Measurements from ENCODE around the gene PHACTR3. TPM values are rescaled to one million over a fixed set of nuclear protein-coding genes. Genes with fewer than 3 reads are reported as not detected.

Gene PHACTR3
- total RNA-seq, 1 experiment from 2014 or later = not detected

GRCh38 chr20:59561228-59561605 is 43.1 kb upstream of the PHACTR3 start:
- Mint-ChIP-seq H3K4me3 (no peak overlapping the region), H3K27me3 (ENCODE audit: low read depth) (peaks cover 13% of the 10 kb centered on the region), H3K36me3 (ENCODE audit: insufficient read depth in 1 of 3, low read depth in 3 of 3) (peaks cover 0 to 4% (median 0%) of the 10 kb centered on the region in 3 experiments; a peak in 2 of 7 replicates), H3K4me1 (peaks cover 3 to 4% of the 10 kb centered on the region in 2 experiments; a peak in 2 of 4 replicates), H3K9me3 (peaks cover 0 to 40% of the 10 kb centered on the region in 2 experiments; a peak in 3 of 5 replicates), H3K27ac (no peak overlapping the region)
- Histone ChIP-seq H2AFZ (ENCODE audit: low read length) (no peak overlapping the region), H4K8ac (replicated peaks; ENCODE audit: insufficient read length, low read depth, low read length) (no peak overlapping the region), H4K20me1 (ENCODE audit: control insufficient read depth, insufficient read depth, insufficient read length) (no peaks in the 10 kb centered on the region), H3K27ac (ENCODE audit: insufficient read length, low read depth, low read length) (no peak overlapping the region), H3K79me1 (ENCODE audit: insufficient read depth, low read depth, low read length, poor library complexity, severe bottlenecking) (no peaks in the 10 kb centered on the region), H2BK15ac (ENCODE audit: low read depth, low read length) (no peak overlapping the region), H2BK20ac (ENCODE audit: low read depth, low read length, poor library complexity, severe bottlenecking) (no peak overlapping the region), H2AK5ac (ENCODE audit: insufficient read length, low read length) (no peak overlapping the region), H3K23ac (ENCODE audit: insufficient read length, low read depth, low read length) (no peak overlapping the region), H3K4me1 (ENCODE audit: insufficient read depth, low read length) (no peaks in the 10 kb centered on the region), H3K14ac (ENCODE audit: insufficient read depth, low read length) (no peak overlapping the region), H3K79me2 (ENCODE audit: insufficient read depth, low read length) (no peaks in the 10 kb centered on the region), H3K18ac (ENCODE audit: insufficient read length, low read depth, low read length) (no peak overlapping the region), H4K5ac (ENCODE audit: insufficient read length, low read depth, low read length) (no peak overlapping the region), H2BK5ac (ENCODE audit: insufficient read length, low read length) (no peak overlapping the region), H3K23me2 (ENCODE audit: insufficient read length, low read depth, low read length, poor library complexity, severe bottlenecking) (no peaks in the 10 kb centered on the region), H3K4ac (ENCODE audit: low read depth, low read length) (no peak overlapping the region), H3K27me3 (ENCODE audit: insufficient read depth, low read length) (no peaks in the 10 kb centered on the region; the same call in 1 of the 2 replicates), H2BK120ac (ENCODE audit: low read depth, low read length, poor library complexity, severe bottlenecking) (no peak overlapping the region), H2BK12ac (ENCODE audit: insufficient read length, low read depth, low read length) (no peak overlapping the region), H3K4me2 (ENCODE audit: insufficient read depth, insufficient read length, low read length) (no peak overlapping the region), H3K9ac (ENCODE audit: extremely low read depth, insufficient read length, low read length) (no peak overlapping the region), H3K9me3 (ENCODE audit: control insufficient read depth, low read depth, low read length) (no peaks in the 10 kb centered on the region), H3K56ac (ENCODE audit: insufficient read length, low read depth, low read length) (no peak overlapping the region), H4K91ac (ENCODE audit: insufficient read length, low read depth, low read length) (no peak overlapping the region), H3T11ph (ENCODE audit: low read length) (no peak overlapping the region)
- TF ChIP-seq CTCF (conservative IDR thresholded peaks at IDR 0.05) = no peak
- DNase-seq = no peak
- no CpG with 5 or more reads among the region's 4 CpGs for WGBS (ENCODE audit: extremely low coverage, insufficient read length, low lambda C conversion rate)

Measured in H9 (cell line).